Tibial artery (tissue), 4 donors: Measurements from ENCODE around the gene METRN.

Experiments used
- DNase-seq, 2 donors: peaks; one replicate each; pipeline ENCODE4 v3.0.0-alpha.2; 2019
- H3K27ac ChIP-seq, 2 donors: fragments of 200-600 bp; sonication (generic) in 1 of 2; 1 replicate in 1 of 2; 2 replicates in 1 of 2; pipeline ENCODE4 v1.5.1; 2018 to 2019; ENCODE audit warnings: mild to moderate bottlenecking in 1 of 2
- H3K27me3 ChIP-seq, 2 donors: fragments of 200-600 bp; sonication (generic) in 1 of 2; one replicate each; pipeline versions ENCODE4 v1.5.1 to v1.6.0; 2016 to 2019
- H3K36me3 ChIP-seq, 3 donors: fragments of 200-600 bp; sonication (generic) in 2 of 3; one replicate each; pipeline ENCODE4 v1.5.1; 2016 to 2019; ENCODE audit warnings: mild to moderate bottlenecking in 2 of 3
- H3K4me1 ChIP-seq, 4 donors: fragments of 200-600 bp; sonication (generic) in 2 of 4; 1 replicate in 3 of 4; 2 replicates in 1 of 4; pipeline ENCODE4 v1.5.1; 2016 to 2019
- H3K4me3 ChIP-seq, 2 donors: fragments of 200-600 bp; sonication (generic) in 1 of 2; 1 replicate in 1 of 2; 2 replicates in 1 of 2; pipeline ENCODE4 v1.5.1; 2018 to 2019; ENCODE audit warnings: mild to moderate bottlenecking in 2 of 2
- H3K9me3 ChIP-seq, 3 donors: fragments of 200-600 bp; sonication (generic) in 1 of 3; one replicate each; pipeline ENCODE4 v1.5.1; 2016 to 2019
- CTCF ChIP-seq, 2 experiments: fragments of 200-600 bp in 1 of 2; fragments of 450-650 bp in 1 of 2; IDR thresholded peaks; one replicate each; pipeline ENCODE4 v1.5.1; 2017 to 2019; ENCODE audit warnings: antibody characterized with exemption in 2 of 2, mild to moderate bottlenecking in 1 of 2, moderate library complexity in 1 of 2
- intact Hi-C: fragments of 100-400 bp; cut with DNase I; formaldehyde crosslinking; loops from one replicate; pipeline ENCODE4 v1.15.0; 2023; ENCODE audit warnings: low total_unique reads

Gene METRN

DNA sequence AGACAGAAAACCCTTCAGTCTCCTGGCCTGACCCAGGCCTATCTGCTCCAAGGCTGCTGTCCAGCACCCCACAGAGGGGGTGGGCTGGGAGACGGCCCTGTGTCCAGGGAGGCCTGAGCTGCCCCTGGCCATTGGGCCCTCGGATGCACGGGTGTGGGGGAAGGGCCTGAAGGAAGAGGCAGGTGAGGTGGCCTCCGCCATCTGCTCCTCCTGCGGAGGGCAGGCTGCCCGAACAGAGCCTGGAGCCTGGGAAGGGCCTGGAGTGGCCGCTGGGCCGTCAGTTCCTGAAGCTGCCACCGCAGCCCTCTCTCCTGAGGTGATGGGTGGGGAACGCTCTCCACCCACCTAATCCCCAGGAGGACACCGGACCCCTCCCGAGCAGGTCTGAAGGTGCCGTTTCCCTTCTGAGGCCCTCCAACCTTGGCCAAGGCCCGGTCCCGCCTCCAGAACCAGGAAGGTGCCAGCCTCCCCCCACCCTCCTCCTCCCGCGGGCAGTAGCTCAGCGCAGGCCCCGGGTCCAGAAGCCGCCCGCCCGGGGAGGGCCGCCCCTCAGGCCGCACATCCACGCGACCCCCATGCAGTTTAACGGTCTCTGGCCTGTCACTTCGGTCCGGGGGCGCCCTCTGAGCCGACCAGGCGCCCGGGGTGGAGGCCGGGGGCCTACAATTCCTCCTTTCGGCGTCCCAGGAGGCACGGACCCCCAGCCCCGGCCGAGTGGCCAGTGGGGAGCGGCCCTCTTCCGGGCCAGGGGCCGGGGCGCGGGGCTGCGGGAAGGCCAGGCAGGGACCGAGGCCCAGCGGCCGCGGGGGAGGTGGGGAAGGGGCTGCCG is 10.2 kb upstream of the METRN start:
- Histone ChIP-seq H3K27me3 (peaks cover 0 to 98% of the 10 kb centered on the region in 2 donors), H3K4me3 (no peak overlapping the region)
- DNase-seq: no peak

DNA sequence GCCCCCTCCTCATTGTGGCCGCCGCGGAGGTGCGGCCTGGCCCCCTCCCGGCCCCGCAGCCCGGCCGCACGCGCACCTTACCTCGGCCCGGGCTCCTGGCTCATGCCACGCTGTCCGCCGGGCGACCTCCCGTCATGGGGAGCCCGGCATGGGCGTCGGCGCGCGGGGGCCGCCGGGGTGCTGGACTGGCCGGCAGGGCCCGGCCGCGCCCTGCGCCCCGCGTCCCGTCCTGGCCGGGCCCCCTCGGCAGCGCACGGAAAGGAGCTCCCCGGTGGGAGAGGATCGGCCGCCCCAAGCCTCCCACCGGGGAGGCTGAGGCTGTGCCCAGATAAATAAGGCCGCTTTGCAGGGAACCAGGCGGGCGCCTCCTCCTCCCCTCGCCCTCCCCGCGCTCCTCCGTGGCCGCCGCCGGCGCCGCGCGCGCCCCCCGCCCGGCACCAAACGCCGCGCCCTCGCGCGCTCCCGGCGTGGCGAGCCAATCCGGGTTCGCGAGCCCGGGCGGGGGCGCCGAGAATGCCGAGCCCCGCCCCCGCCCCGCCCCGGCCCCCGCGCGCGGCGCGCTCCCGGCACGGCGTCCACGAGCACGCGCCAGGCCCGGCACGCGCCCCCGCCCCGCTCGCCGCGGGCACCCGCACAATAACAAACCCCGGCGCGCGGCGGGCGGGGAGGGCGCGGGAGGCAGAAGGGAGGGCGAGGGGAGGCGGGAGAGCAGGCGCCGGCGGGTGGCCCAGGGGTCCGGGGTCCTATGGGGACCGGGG is 9.3 kb upstream of the METRN start, which contains the start of gene FBXL16:
FBXL16 (minus strand) TSS at position 371 of the 758 bp plus-strand sequence. CDS start 8,396 bp downstream, outside the sequence.
- DNase-seq: no peak
- Histone ChIP-seq H3K27ac (no peak within 1 kb of the TSS), H3K27me3 (peaks cover 0 to 98% of the 10 kb centered on the region in 2 donors), H3K9me3 (no peaks in the 10 kb centered on the region), H3K4me3 (no peak within 1 kb of the TSS), H3K4me1 (peaks cover 0 to 45% (median 18%) of the 10 kb centered on the region in 4 donors), H3K36me3 (no peaks in the 10 kb centered on the region)
- intact Hi-C loops: no loop called here
- no peak for TF ChIP-seq CTCF (IDR thresholded peaks at IDR 0.05)

More for the DNA sequence above, 10.2 kb upstream of the METRN start:
- Histone ChIP-seq H3K9me3 (no peaks in the 10 kb centered on the region), H3K27ac (no peak overlapping the region), H3K4me1 (peaks cover 0 to 41% (median 13%) of the 10 kb centered on the region in 4 donors), H3K36me3 (no peaks in the 10 kb centered on the region)
- TF ChIP-seq CTCF (IDR thresholded peaks at IDR 0.05): no peak
- intact Hi-C loops: no loop called here

DNA sequence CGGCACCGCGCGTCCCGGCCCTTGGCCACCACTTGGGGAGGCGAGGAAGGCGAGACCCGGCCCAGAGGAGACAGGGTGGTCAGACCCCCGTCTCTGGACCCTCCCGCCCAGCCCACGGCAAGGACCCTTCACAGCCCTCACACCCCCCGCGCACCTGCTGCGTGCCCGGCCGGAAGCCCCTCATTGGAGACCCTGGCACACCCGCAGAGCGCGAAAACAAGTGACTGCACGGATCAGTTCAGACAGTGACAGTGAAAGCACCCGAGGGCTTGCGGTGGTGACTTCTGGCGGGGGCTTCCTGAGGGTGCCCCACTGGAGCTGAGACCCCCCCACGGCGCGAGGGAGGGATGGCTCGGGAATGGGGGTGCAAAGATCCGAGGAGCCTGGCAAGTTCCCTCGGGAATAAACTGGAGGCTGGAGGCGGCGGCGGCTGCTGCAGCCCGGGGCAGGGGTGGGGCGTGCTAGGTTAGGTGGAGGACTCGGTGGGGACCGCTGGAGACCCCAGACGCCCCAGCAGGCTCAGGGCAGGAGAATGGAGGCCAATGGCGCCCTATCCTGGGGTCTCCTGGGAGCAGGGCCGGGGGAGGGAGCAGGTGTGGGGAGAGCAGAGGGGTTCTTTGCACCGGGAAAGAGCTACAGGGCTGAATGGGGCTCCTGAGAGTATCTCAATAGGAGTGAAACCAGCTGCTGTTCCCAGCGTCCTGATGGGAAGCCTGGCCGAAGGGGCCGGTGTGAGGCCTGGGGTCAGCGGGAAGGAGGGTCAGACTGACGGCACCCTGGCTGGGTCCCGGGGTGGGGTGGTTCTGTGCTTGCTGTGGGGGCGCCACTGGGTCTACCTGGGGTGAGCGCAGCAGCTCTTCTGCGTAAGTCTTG is 8.5 kb upstream of the METRN start:
- peaks cover 0 to 37% (median 19%) of the 10 kb centered on the region in 4 donors for H3K4me1 ChIP-seq
- no peak for DNase-seq
- no peak for TF ChIP-seq CTCF (IDR thresholded peaks at IDR 0.05)
- H3K9me3 ChIP-seq: no peaks in the 10 kb centered on the region
- H3K4me3 ChIP-seq: no peak overlapping the region
- H3K27me3 ChIP-seq: peaks cover 0 to 98% of the 10 kb centered on the region in 2 donors
- H3K36me3 ChIP-seq: no peaks in the 10 kb centered on the region
- no peak overlapping the region for H3K27ac ChIP-seq
- intact Hi-C loops: no loop called here

GRCh38 chr16:707062-707538 is 7.8 kb upstream of the METRN start:
- intact Hi-C loops: no loop called here
- no peaks in the 10 kb centered on the region for H3K36me3 ChIP-seq
- DNase-seq: no peak
- H3K27ac ChIP-seq: no peak overlapping the region
- TF ChIP-seq CTCF (IDR thresholded peaks at IDR 0.05): no peak
- peaks cover 0 to 39% (median 20%) of the 10 kb centered on the region in 4 donors for H3K4me1 ChIP-seq
- H3K4me3 ChIP-seq: no peak overlapping the region
- peaks cover 0 to 98% of the 10 kb centered on the region in 2 donors for H3K27me3 ChIP-seq
- H3K9me3 ChIP-seq: no peaks in the 10 kb centered on the region

DNA sequence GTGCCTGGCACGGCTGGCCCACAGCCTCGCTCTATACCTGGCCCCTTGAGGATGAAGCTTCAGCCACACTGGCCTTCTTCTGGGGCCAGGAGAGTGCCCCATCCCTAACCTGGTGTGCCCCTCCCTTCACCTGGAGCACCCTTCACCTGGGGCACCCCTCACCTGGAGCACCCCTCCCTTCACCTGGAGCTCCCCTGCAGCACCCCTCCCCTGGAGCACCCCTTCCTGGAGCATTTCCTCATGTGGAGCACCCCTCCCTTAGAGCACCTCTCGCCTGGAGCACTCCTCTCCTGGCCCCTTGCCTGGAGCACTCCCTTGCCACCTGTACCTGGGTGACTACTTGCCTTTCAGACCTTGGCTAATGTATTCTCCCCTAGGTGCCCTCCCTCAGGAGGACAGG is 6.9 kb upstream of the METRN start:
- Histone ChIP-seq H3K9me3 (no peaks in the 10 kb centered on the region), H3K27ac (no peak overlapping the region), H3K36me3 (no peaks in the 10 kb centered on the region), H3K4me3 (no peak overlapping the region), H3K27me3 (peaks cover 0 to 92% of the 10 kb centered on the region in 2 donors), H3K4me1 (peaks cover 0 to 39% (median 20%) of the 10 kb centered on the region in 4 donors)
- intact Hi-C loops: no loop called here
- TF ChIP-seq CTCF (IDR thresholded peaks at IDR 0.05): no peak
- DNase-seq: no peak
